T-helper 2 cell (primary cell): ENCODE data around the gene DACT1.
"Not testable (repeated sequence)": the region's sequence is repeated elsewhere in the genome, so short reads cannot be mapped to it uniquely, and the experiment has no call there.

Experiments
- DNase-seq, 5 experiments: peaks; one replicate each; pipeline versions ENCODE4 v3.0.0 to v3.0.0-alpha.2; 2012 to 2022
- total RNA-seq, 2 donors: gene quantifications; one replicate each; lab custom pipeline; 2026; lab: John Stamatoyannopoulos, UW

The DACT1 gene, protein sequence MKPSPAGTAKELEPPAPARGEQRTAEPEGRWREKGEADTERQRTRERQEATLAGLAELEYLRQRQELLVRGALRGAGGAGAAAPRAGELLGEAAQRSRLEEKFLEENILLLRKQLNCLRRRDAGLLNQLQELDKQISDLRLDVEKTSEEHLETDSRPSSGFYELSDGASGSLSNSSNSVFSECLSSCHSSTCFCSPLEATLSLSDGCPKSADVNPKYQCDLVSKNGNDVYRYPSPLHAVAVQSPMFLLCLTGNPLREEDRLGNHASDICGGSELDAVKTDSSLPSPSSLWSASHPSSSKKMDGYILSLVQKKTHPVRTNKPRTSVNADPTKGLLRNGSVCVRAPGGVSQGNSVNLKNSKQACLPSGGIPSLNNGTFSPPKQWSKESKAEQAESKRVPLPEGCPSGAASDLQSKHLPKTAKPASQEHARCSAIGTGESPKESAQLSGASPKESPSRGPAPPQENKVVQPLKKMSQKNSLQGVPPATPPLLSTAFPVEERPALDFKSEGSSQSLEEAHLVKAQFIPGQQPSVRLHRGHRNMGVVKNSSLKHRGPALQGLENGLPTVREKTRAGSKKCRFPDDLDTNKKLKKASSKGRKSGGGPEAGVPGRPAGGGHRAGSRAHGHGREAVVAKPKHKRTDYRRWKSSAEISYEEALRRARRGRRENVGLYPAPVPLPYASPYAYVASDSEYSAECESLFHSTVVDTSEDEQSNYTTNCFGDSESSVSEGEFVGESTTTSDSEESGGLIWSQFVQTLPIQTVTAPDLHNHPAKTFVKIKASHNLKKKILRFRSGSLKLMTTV
- 1.2 to 6.5 reads per million in 2 donors for total RNA-seq

GRCh38 chr14:58637391-58638230, at the start of gene DACT1:
Gene DACT1 (plus strand): TSS chr14:58637962. CDS start chr14:58638203, 241 bp downstream.
- DNase-seq = peak in 2 of 5 experiments; percentile 26 to 86

- not testable (repeated sequence) for DNase-seq
Observed at GRCh38 chr14:58588321-58588720, 49.4 kb upstream of the DACT1 start.

DNA sequence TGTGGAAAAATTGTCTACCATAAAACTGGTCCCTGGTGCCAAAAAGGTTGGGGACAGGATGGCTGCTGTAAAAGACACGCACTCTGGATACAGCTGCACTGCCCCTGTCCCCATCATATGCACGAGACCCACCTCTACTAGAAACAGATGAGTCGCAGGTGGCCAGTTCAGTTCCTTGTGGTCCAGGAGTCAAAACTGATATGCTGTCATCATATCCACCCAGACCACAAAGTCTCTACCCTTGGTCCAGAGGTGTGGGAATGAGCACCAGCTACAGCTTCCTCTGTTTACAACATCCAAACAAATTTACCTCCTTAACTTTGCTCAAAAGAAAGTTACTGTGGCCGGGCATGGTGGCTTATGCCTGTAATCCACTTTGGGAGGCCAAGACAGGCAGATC, 43.8 kb upstream of the DACT1 start:
- DNase-seq = no peak

DNA sequence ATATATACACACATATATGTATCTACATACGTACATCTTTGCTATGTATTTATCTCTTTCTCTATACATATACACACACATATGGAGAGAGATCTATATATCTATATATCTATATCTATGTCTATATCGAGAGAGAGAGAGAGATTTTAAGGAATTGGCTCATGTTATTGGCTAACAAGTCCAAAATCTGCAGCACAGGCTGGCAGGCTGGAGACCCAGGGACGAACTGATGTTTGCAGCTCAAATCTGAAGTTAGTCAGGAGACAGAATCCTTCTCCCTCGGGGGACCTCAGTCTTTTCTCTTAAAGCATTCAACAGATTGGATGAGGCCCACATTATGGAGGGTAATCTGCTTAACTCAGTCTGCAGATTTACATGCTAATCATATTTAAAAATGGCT, 40.7 kb upstream of the DACT1 start:
- no peak for DNase-seq

DNA sequence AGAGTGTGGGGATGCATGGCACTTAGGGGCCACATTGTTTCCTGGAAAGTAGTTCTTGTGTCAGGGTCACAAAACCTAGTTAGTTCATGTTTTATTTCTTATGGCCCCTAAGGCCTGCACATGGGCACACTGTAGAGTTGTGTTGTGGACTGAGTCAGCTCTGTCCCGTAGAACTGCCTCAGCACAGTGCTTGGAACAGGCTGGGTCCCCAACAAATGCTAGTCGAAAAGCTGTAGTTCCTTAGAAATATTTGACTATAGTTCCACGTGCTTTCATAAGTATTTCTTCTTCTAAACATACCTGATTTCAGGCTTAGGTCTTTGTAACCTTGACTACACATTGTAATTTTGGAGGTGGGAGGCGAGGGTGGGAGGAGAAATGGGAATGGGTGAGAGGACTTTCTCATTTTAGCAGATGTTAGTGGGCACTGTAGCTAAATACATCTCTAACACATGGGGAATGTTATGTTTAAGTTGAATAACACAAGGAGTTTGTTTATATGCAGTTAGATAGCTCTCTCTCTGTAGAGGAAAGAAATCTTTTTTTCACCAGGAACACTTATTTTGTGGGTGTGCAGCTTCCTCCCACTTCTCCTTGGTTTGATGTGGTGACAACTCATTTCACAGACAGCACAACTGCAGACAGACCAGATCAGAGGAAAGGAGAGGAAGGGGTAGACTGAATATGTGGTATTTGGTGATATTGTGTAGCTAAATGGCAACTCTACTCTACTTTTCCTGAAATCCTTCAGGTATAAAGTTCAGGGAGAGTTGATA, 39.5 kb upstream of the DACT1 start:
- peak in 1 of 5 experiments; percentile 54 for DNase-seq

DNA sequence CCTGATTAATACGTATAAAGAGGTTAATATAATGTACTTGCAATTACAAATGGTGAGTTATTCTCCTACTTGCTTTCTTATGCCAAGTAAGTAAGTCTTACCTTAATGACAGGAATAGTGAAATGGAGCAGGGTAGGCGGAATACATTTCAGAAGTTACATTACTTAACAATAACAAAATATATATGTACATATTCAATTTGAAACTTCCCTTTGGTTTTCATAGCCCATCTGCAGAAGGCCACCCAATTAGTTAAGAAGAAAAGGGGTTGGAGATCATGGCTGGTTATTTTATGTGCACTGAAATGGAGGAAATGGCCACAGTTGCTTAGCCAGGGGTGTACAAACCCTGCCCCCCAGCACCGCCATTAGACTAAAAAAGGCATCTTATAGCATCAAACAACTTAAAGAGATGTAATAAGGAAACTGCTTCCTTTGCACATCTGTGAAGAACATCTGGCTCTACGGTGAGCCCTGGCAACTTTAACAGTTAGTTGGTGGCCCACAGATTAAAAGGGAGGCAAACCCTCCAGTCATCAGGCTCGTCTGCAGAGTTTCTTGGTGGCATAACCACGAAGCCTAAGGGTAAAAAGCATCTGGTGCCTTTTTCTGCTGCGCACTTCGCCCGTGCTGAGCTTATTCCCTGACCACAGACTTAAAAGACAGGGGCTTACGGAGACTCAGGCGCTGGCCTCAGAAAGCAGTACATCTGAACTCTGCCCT, 38.8 kb upstream of the DACT1 start:
- DNase-seq = peak in 1 of 5 experiments; percentile 14

DNA sequence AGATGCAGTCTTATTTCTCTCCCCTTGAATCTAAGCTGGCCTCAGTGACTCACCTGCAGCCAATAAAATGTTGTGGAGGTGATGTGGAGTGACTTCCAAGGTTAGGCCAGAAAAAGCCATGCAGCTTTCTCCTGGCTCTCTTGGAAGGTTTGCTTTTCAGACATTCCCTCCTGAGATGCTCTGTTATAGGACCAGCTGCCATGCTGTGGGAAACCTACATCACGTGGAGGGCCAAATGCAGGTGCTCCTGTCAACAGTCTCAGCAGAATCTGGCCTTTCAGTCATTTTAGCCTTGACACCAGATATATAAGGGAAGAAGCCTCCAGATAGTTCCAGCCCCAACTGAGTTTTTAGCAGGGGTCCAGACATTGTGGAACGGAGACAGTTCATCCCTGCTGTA, 38.1 kb upstream of the DACT1 start:
- DNase-seq = no peak

GRCh38 chr14:58605465-58605864, 32.3 kb upstream of the DACT1 start:
- no peak for DNase-seq

GRCh38 chr14:58607131-58607951, 30.4 kb upstream of the DACT1 start:
- no peak for DNase-seq

DNA sequence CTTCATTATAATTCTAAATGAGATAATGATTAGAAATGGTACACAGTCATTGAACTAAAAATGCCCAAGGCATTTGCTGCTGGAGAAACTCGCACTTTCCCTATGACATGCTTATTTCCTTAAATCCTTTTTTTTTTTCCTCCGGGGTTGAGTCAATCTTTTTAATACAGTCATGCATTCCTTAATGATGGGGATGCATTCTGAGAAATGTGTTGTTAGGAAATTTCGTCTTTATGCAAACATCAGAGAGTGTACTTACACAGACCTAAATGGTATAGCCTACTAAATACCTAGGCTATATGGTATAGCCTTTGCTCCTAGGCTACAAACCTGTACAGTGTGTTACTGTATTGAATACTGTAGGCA, 29.8 kb upstream of the DACT1 start:
- no peak for DNase-seq

DNA sequence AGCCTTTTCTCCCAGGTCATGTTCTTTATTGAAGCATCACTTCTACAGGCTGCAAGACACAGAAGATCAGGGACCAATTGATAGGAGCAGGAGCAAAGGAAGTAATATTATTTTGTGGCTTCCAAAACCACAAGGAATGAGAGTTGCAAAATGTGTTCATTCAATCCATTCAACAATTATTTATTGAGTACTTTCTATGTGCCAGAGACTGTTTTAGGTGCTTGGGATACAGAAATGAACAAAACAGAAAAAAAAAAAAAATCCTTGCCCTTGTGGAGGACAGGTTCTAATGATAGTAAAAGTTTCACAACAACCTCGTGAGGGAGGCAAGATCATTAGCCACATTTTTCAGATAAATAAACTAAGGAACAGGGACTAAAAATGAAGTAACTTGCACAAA, 20.1 kb upstream of the DACT1 start:
- no peak for DNase-seq

DNA sequence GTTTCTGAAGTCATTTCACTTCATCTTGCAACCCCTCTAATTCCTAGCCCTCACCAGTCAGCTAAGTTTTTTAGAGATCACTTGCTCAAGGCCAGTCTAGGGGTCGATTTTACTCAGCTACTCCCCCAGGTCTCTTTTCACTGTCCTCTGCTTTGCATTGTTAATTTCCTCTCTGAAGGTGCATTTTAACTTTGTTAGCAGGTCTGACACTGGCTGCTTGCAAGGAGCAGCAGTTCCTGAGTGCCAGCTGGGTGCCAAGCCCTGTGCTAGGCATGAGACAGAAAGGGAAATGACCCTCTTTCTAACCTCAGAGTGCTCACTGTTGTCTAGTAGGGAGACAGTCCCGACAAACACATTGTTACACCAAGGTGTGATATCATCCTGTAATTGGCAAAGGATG, 17.8 kb upstream of the DACT1 start:
- DNase-seq = no peak

DNA sequence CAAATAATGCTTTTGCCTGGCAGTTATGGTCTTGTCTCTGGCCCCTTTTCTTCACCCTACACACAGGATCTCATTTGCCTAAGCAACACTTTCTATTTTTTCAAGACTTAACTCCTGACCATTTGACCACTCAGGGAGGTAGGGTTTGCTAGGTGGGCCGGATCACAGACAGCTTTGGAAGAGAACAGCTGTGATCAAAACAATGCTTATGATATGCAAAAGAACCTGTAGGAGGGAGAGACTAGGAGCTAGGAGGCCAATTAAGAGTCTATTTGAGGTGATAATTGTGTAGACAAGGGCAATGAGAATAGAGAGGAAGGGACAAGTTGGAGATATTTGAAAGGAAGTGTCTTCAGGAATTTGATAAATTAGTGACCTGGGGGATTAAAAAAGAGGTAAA, 12.3 kb upstream of the DACT1 start:
- no peak for DNase-seq

DNA sequence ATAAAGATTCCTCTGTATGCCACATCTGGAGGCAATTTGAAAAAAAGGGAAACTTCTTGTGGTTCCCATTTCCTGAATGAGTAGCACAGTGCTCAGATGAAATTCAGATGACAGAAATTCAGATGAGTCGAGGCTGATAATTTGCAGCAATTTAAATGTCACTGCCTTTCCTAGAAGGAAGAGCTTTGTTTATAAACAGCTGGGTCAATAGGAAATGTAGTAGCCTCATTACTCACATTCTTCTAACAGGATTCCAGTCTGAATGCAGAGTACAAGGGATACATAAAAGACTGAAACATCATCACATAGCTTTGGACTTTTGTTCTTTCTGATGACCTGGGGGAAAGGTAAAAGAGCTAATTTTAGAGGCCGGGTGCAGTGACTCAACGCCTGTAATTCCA, 11.3 kb upstream of the DACT1 start:
- no peak for DNase-seq

DNA sequence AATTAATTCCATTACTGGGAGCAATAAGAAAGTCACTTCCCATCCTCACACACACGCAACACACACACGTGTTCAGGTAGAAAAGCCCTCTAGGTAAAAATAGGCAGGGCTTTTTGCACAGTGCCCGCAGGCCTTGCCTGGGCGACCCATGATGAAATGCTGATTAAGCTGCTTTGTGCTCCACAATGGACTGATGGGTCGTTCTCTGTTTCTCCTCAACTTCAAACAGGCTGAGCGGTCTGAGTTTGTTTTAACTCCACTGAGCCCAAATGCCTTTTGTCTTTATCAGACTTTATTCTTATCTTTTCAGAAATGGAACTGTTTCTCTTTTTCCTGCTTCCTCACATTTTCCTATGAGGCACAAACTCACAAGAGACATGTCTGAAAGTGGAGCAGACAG, 9.4 kb upstream of the DACT1 start:
- DNase-seq = no peak

- no peak for DNase-seq
Observed at GRCh38 chr14:58629281-58629680, 8.5 kb upstream of the DACT1 start.

- DNase-seq = no peak
Observed at GRCh38 chr14:58631732-58632131, 6.0 kb upstream of the DACT1 start.

GRCh38 chr14:58633831-58634230, 3.9 kb upstream of the DACT1 start:
- no peak for DNase-seq

GRCh38 chr14:58634406-58635090, 3.2 kb upstream of the DACT1 start:
- no peak for DNase-seq
